T47D (cell line): ENCODE measurements around the gene MFAP2.

Source experiments
- DNase-seq, 2 experiments: peaks; one replicate each; pipeline versions ENCODE4 v3.0.0 to v3.0.0-alpha.2; 2011 to 2012; ENCODE audit warnings: low read depth in 1 of 2, low spot score in 1 of 2
- JUND ChIP-seq: IDR thresholded peaks from 2 replicates; pipeline ENCODE4 v1.6.1; 2012; ENCODE audit warnings: low read depth
- in situ Hi-C: cut with HindIII; loops from 2 replicates; pipeline ENCODE4 v1.10.0; 2016; ENCODE audit warnings: low sequenced_read_pairs, low pct_unique_long_range_greater_than_20kb

The MFAP2 gene

DNA sequence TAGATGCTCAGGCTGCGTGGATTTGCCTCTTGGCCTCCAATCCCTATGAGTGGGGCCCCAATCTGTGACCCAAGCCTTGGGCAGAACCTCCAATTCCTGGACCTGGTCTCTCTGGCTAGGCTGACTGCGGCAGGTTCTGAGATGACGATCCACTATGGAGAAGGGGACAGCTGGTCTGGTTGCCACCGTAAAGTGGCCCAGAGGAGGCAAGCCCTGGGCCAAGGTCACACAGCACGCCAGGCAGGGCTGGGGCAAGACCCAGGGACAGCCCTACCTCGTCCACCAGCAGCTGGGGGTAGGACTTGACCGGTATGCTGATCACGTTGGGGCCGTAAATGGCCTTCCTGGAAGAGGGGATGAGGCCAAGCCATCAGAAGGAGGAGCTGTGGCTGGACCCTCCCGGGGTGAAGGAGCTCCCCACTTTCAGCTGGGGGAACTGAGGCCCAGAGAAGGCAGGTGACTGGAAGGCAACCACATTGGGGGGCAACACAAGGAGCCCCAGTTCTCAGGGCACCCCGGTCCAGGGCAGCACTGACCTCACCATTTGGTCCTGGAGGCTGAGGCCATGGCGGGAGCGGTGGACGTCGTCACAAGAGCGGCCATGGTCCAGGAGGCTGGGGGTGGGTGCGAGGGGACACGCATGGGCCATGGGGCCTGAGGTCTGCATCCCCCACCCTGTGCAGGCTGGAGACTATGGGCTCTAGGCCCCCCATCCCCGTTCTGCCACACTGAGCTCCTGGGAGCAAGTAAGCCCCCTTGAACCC, 21.5 kb upstream of the MFAP2 start:
- TF ChIP-seq JUND, result no peak
- in situ Hi-C loops, result no loop called here
- no peak for DNase-seq

DNA sequence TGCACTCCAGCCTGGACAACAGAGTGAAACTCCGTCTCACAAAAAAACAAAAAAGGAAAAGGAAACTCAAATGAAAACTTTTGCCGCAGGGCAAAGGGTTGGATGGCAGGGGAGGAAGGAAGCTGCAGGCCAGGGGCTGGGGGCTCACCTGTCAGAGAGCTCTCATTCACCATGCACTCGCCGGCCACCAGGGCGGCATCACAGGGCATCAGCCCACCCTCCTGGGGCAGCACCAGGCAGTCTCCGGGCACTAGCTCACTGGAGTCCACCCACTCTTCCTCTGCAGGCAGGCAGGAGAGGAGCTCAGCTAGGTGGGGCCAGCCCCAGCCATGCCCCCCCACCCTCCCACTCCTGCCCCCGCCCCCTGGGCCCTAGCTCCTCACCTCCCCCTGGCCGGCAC, 19.4 kb upstream of the MFAP2 start:
- no peak for DNase-seq
- in situ Hi-C loops, result no loop called here
- no peak for TF ChIP-seq JUND

DNA sequence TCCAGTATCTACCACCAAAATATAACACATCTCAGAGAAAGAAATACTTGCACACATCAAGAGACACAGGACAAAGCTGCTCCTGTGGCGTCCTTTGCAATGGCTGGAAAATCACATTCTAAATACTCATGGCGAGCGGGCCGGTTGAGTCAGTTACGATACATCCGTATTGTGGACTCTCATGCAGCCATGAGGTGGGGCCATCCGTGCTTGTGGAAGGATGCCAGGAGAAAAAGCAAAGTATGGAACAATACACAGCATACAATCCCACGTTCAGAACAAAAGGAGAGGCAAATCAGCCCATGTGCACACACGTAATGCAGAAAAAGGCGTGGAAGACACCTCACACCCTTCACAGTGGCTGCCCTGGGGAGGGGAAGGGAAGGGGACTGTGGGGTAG, 18.2 kb upstream of the MFAP2 start:
- TF ChIP-seq JUND, result no peak
- no peak for DNase-seq
- in situ Hi-C loops, result no loop called here

DNA sequence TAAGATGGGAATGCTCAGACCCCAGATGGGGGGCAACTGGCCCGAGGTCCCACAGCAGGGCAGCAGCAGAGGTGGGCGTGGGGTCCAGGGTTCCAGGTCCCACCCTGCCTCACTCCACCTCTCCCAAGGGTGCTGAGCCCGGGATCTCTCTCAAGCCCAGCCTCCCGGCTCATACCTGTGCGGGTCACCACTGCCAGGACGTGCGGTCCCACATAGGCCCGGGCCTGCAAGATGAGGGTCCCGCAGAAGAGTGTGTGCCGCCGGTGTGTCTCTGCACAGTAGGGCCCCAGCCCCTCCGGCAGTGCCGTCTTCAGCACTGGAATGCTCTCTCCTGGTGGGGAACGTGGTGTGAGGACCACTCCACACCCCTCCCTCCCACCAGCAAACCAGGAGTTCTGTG, 16.4 kb upstream of the MFAP2 start:
- in situ Hi-C loops, result no loop called here
- no peak for DNase-seq
- TF ChIP-seq JUND, result no peak

DNA sequence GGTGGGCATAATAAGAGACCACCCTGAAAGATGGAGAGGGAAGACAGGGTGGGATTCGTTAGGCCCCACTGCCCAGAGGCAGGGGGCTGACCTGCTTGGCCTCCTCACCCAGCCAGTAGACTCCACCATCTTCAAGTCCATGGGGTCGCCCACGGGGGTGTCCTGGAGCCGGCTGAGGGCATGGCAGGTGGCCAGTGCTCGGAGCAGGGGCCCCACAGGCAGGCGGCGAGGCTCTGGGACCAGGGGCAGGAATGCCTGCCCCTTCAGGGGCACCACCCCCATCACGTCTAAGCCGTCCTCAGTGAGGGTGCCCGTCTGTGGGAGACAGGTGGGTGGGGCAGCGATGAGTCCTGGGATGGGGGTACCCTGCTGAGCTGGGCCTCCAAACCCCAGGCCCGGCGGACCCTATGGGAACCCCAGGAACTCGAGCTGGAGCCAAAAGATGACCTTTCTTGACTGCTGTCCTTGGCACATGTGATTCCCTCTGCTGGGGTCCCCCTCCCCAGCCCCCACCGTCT, 13.2 kb upstream of the MFAP2 start:
- DNase-seq, result no peak
- in situ Hi-C loops, result no loop called here
- no peak for TF ChIP-seq JUND

DNA sequence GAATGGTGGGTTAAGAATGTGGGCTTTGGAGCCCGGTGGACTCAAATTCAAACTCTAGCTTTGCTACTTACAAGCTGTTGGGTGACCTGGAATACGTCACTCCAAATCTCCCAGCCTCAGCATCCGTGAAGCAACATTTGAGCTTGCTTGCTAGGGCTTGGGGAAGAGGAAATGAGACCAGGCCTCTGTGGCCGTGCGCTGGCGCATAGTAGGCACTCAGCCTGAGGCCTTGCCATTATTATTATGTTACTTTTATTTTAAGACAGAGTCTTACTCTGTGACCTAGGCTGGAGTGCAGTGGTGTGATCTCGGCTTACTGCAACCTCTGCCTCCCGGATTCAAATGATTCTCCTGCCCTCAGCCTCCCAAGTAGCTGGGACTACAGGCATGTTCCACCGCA, 12.3 kb upstream of the MFAP2 start:
- no peak for TF ChIP-seq JUND
- no peak for DNase-seq
- in situ Hi-C loops, result no loop called here

DNA sequence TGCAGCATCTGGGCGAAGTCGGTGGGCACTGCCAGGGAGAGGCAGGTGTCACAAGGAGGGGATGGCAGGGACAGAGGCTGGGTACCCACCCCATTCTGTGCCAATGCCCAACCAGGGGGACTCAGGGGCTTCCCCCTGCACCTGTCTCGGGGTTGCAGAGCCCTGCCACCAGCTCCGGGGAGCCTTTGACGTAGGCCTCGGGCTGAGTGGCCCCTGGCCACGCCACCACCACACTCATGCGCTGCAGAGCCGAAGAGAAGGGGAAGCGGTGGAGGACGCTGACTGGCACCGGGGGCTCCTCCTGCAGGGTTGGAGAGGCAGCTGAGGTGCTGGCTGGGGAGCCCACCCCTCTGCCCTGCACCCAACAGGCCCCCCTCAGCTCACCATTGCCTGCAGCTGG, 11.7 kb upstream of the MFAP2 start:
- TF ChIP-seq JUND, result no peak
- in situ Hi-C loops, result no loop called here
- DNase-seq, result no peak

DNA sequence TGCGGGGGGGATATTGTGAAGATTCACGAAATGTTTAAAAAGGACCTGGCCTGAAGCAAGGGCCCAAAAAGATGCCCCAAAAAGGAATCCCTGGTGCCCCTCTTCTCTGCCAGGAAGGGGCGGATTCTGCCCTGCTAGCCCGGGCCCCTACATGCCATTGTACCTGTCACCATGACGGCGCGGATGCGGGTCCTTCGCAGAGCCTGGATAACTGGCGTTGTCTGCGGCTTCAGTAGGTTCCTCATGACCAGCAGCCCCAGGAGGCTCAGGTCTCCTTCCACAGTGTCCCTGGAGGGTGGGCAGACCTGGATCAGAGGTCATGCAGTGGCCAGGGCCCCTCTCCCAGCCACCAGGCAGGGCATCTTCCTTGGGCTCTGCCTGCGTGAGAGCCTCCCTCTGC, 11.2 kb upstream of the MFAP2 start:
- TF ChIP-seq JUND, result no peak
- in situ Hi-C loops, result no loop called here
- DNase-seq, result no peak

DNA sequence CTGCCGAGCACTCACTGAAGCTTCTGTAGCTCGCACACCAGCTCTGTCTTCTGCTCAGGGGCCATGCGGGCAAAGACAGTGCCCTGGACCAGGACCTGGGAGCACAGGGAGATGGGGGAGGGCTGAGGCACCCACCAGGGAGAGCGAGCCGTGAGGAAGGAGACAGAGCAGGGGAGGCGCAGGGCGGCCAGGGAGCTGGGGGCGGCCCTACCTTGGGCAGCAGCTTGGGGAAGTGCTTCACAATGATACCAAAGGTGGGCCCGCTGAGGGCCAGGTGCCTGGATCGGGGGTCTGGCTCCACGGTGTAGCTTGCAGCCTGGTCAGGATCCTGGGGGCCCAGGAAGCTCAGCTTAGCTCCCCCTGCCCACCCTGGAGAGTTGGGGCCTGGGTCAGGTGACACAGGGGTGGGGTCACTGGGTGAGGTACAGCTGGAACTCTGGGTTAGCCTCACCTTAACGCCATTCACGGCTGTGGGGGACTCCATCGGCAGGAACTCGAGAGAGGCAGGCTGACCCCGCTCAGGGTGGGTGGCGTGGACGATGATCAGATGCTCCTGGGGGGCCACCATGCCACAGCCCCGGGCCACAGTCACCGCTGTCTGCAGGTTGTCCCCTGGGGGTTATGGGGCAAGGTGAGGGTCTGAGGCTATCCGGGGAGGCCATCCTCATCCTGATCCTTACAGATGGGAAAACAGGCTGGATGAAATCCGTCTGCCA, 9.4 kb upstream of the MFAP2 start:
- in situ Hi-C loops, result no loop called here
- TF ChIP-seq JUND, result no peak

DNA sequence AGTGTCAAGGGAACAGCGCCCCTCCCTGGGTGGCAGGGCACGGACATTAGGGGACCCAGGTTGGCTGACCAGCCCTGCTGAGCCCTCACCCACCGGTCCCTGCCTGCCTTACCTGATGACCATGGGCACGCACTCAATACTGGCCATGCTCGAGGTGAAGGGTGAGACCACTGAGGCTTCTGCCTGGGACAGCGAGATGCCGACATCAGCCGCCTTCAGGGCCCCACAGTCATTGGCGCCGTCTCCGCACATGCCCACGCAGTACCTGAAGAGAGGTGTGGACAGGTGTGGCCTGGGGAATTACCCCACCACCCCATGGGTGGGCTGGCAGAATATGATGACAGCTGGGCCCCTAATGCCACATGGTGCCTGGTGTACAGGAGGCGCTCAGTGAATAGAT, 7.8 kb upstream of the MFAP2 start:
- in situ Hi-C loops, result no loop called here
- TF ChIP-seq JUND, result no peak
- DNase-seq, result no peak

More for the DNA sequence above, 9.4 kb upstream of the MFAP2 start:
- no peak for DNase-seq

DNA sequence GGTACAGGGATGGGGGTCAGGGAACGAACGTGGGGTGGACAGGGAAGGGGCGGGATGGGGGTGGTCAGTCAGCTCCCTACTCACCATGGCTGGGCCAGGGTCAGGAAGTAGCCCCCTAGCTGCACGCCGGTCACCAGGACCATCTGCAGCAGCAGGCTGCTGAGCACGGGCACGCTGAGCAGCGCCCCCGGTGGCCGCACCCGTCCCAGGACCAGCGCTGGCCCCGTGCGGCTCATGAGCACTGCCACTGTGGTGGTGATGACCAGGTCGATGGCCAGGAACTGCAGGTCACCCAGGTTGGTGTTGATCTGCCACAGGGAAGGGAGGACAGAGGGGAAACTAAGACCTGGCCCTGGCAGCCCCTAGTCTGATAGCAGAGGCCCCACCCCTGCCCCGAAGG, 6.5 kb upstream of the MFAP2 start:
- no peak for DNase-seq
- in situ Hi-C loops, result no loop called here
- TF ChIP-seq JUND, result no peak

DNA sequence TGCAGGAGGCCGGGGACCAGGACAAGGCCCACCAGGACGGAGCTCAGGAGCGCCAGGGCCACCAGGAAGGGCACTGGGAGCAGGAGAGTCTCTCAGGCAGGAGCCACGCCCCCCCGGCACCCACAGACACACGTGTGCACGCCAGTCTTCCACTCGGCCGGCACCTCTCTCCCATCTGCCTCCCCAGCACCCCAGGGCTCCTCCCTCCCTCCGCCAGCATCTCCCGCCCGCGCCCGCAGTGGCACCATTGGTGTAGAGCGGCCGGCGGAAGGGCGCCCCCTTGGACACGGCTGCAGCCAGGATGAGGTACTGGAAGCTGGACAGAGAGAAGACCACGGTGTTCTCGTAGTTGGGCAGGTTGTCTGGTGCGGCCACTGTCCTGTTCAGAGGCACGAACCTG, 6.1 kb upstream of the MFAP2 start:
- in situ Hi-C loops, result no loop called here
- no peak for DNase-seq
- no peak for TF ChIP-seq JUND

DNA sequence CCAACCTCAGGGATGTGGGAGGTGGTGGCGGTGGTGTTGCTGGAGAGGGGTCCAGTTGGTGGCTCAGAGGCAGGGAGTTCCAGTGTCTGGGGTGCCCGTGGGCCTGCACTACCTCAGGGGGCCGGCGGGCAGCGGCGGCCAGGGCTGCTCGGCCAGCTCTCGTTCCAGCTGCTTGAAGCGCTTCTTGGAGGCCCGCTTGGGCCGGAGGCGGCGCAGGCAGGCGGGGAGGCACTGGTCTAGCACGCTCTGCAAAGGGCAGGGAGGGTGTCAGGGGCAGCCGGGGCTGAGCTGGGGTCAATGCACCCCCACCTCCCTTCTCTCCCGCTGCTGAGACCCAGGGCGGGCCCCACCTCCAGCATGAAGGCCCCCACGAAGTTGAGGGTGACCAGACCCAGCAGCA, 5.7 kb upstream of the MFAP2 start:
- TF ChIP-seq JUND, result no peak
- DNase-seq, result no peak
- in situ Hi-C loops, result no loop called here

DNA sequence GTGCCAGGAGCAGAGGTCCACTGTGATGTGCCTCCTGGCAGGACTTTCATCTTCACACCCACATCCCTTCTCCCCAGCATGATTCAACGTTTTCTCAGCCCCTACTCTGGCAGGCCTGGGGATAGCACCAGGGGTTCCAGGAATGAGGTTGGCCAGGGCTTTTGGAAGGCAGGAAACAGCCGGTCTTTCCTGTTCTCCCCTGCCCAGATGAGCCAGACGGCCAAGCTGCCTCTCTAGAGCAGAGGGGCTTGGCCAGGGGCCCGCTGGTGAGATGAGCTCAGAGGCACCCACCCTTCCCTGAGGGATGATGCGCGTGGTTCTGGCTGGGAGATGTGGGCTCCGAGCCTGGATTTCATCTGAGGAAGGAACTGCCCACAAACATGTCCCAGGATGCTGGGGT, 4.3 kb upstream of the MFAP2 start:
- in situ Hi-C loops, result no loop called here
- TF ChIP-seq JUND, result no peak
- DNase-seq, result no peak
